HL-60 (cell line): Measurements from ENCODE around the gene ACAD9.

ENCODE experiments used
- DNase-seq, 2 experiments: peaks; one replicate each; pipeline ENCODE4 v3.0.0-alpha.2; 2010 to 2020; ENCODE audit warnings: low read depth in 1 of 2, low spot score in 1 of 2
- H3K27ac ChIP-seq: fragments of 250-450 bp; sonication (Bioruptor Pico); replicated peaks from 2 replicates; pipeline ENCODE4 v1.5.1; 2020; ENCODE audit warnings: mild to moderate bottlenecking, moderate library complexity
- H3K27me3 ChIP-seq: fragments of 250-450 bp; sonication (Bioruptor Pico); 2 replicates; pipeline ENCODE4 v1.5.1; 2021; ENCODE audit warnings: mild to moderate bottlenecking, moderate library complexity; ENCODE audit not compliant: insufficient read depth, poor library complexity, severe bottlenecking
- H3K4me3 ChIP-seq: replicated peaks from 2 replicates; pipeline ENCODE4 v1.5.1; 2011; ENCODE audit warnings: mild to moderate bottlenecking, control low read depth, low read length; ENCODE audit not compliant: insufficient read depth
- CTCF ChIP-seq: IDR thresholded peaks from one replicate; pipeline ENCODE4 v1.5.1; 2011; ENCODE audit warnings: low read length, control low read depth, inconsistent platforms; ENCODE audit not compliant: insufficient read depth
- GABPA ChIP-seq: IDR thresholded peaks from 2 replicates; pipeline ENCODE4 v1.6.1; 2012; ENCODE audit warnings: low read depth
- POLR2AphosphoS5 ChIP-seq: IDR thresholded peaks from 2 replicates; pipeline ENCODE4 v1.6.1; 2012; ENCODE audit warnings: low read depth
- REST ChIP-seq: IDR thresholded peaks from 2 replicates; pipeline ENCODE4 v1.6.1; 2012; ENCODE audit warnings: low read depth; ENCODE audit not compliant: insufficient replicate concordance
- SPI1 ChIP-seq: IDR thresholded peaks from 2 replicates; pipeline ENCODE4 v1.6.1; 2012; ENCODE audit warnings: low read depth, mild to moderate bottlenecking, borderline replicate concordance

Gene ACAD9

GRCh38 chr3:128906804-128907525 is 27.5 kb downstream of the ACAD9 start:
- no peak for DNase-seq
- H3K27ac ChIP-seq = no peak overlapping the region
- H3K4me3 ChIP-seq = no peak overlapping the region
- TF ChIP-seq SPI1 (no peak), GABPA (no peak), REST (no peak), CTCF (no peak), POLR2AphosphoS5 (no peak)
- H3K27me3 ChIP-seq = no peaks in the 10 kb centered on the region

GRCh38 chr3:128907706-128908445 is 28.5 kb downstream of the ACAD9 start:
- no peak for DNase-seq
- TF ChIP-seq POLR2AphosphoS5 = 0 out of 2 replicates have a peak, but pooled peaks have one; percentile 12
- no peak for TF ChIP-seq CTCF
- Histone ChIP-seq H3K27ac (no peak overlapping the region), H3K27me3 (no peaks in the 10 kb centered on the region), H3K4me3 (no peak overlapping the region)

- no peak overlapping the region for H3K27ac ChIP-seq
- TF ChIP-seq CTCF = no peak
- TF ChIP-seq POLR2AphosphoS5 = no peak
- no peak for TF ChIP-seq GABPA
- TF ChIP-seq SPI1 = no peak
- no peak for TF ChIP-seq REST
- H3K4me3 ChIP-seq = no peak overlapping the region
- H3K27me3 ChIP-seq = no peaks in the 10 kb centered on the region
- no peak for DNase-seq
These were observed 29.5 kb downstream of the ACAD9 start for GRCh38 chr3:128908951-128909350.

GRCh38 chr3:128910006-128910405 is 30.6 kb downstream of the ACAD9 start:
- DNase-seq = no peak
- TF ChIP-seq SPI1 (no peak), POLR2AphosphoS5 (0 out of 2 replicates have a peak, but pooled peaks have one; percentile 20), REST (no peak)
- no peaks in the 10 kb centered on the region for H3K27me3 ChIP-seq
- H3K27ac ChIP-seq = no peak overlapping the region
- H3K4me3 ChIP-seq = no peak overlapping the region
